PC-9 (cell line): Measurements from ENCODE around the gene PDE11A.

ENCODE experiments used
- CTCF ChIP-seq: fragments of 200-600 bp; sonication (generic); conservative IDR thresholded peaks from 2 replicates; pipeline ENCODE4 v1.6.1; 2017; ENCODE audit warnings: mixed run types, antibody characterized with exemption, mild to moderate bottlenecking, moderate library complexity
- EZH2 ChIP-seq: fragments of 200-600 bp; sonication (generic); IDR thresholded peaks from 2 replicates; pipeline ENCODE4 v1.8.0; 2017; ENCODE audit warnings: antibody characterized with exemption, low read depth

DNA sequence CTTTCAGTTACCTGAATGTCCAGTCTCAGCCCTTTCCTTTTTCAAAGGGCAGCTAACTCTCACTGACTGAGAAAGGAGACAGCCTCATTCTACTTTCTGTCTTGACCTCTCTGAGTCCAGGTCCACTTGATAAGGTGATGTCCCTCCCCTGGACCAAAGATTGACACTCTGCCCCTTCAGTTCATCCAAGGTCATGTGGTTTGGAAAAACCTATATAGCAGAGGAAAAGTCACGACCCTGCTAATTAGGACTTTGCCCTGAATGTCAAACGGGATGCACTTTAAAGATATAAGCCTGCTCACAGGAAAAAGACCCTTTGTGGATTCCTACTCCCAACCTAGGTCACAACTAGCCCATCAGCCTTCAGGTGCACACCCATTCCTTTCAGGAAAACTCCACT lies 471.7 kb downstream of the PDE11A start:
- TF ChIP-seq CTCF (no peak), EZH2 (no peak)
